Activated naive CD4-positive, alpha-beta T cell treated with anti-CD3 and anti-CD28 coated beads, Interleukin-2, amount 50 U/mL, for 16 hours (primary cell): Measurements from ENCODE around the gene ZNF500.

Experiments used
- DNase-seq: peaks from one replicate; pipeline ENCODE4 v3.0.0-alpha.2; 2020

The ZNF500 gene

DNA sequence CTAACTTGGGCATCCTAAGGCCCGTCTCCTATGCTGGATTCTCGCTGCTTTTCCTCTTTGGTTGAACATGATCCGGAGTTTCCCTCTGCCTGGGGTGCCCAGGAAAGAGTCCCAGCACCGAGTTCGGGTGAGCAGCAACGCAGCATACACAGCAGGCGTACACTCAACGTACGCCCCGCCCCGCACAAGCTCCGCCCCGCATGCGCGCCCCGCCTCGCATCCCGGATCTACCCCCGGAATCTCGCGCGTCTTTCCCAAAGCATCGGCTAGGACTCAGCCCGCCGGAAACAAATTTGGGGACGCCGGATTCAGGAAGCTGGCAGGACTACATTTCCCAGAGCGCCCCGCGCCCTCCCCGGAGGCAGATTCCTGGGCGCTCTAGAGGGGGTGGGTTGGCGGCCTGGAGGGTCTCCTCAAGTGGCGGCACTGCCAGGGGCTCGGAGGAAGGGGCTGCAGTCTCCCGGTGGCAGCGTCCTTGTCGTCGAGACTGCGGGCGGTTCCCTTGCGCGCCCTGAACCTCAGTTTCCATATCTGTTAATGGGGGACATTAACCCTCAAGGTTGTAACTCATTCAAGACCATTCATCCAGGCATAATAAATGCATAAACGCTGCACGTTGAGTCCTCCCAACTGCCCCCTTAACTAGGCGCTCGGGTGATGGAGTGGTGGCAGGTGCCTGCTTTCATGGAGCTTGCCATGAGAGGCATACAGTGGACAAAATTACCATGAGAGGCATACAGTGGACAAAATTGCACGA, 1.8 kb upstream of the ZNF500 start:
- DNase-seq, result peak; percentile 88

DNA sequence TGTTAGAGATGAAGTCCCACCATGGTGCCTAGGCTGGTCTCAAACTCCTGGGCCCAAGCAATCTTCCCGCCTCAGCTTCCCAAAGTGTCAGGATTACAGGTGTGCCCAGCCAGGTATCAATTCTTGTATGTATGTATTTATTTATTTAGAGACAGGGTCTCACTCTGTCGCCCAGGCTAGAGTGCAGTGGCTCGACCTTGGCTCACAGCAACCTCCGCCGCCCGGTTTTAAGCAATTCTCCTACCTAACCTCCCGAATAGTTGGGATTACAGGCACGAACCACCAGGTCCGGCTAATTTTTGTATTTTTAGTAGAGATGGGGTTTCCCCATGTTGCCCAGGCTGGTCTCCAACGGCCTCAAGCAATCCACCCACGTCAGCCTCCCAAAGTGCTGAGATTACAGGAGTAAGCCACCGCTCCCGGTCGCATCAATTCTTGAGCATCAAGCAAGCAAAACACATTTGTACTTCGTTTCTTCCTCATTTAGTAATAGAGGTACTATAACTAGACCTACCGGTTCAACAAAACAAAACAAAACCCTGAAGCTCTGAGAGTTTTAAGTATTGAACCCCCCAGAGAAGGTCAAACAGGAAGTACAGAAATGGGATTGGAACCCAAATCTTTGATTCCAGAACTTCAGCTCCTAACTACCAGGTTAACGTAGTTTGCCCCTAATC, 1.0 kb upstream of the ZNF500 start:
- no peak for DNase-seq

DNA sequence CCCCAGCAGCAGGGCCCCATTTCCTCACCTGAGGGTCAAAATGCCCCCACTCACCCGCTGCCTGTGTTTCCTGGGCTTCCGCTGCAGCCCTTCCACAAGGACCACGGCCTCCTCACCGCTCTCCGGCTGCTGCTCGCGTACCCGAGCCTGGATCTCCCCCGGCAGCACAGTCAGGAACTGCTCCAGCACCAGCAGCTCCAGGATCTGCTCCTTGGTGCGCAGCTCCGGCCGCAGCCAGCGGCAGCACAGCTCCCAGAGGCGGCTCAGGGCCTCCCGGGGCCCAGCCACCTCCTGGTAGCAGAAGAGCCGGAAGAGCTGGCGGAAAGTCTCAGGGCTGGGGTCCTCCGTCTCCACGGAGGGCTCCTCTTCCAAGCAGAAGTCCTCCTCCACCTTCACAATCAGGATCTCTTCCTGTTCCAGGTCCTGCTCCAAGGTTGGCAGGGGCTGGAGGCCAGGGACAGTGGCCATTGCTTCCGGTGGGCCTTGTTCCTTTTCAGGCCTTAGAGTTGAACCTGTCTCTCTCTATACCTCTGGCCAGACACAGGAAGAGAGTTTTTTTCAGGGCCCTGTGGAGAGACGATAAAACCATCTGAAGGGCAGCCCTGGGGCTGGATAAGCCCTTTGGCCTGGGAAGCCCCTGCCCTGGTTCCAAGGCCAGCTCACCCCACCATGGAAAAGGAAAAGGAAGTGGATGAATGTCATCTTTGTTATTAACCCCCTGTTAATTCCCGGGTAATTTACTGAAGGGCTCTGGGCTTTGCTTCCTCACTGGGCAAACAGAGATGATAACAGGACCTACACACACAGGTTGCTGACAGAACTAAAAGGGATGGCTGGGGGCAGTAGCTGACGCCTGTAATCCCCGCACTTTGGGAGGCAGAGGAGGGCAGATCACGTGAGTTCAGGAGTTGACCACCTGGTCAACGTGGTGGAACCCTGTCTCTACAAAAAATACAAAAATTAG, 1.2 kb downstream of the ZNF500 start:
- DNase-seq, result no peak

DNA sequence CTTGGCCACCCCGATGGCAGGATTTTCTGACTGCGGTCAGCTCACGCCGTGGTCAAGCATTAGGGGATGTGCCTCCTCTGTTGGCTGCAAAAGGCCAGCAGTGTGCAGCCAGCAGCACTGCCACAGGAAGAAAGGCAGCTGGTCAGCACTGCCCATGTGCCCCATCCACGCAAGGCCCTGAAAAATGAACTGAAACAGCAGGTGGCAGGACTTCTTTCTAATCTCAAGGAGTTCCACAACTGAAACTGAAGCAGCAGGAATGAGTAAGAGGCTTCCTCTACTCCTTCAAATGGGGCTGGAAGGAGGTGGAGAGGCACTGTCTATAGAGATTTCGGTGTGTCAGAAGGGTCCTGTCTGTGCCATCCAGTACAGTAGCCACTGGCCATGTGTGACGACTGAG, 3.2 kb downstream of the ZNF500 start:
- DNase-seq, result no peak

DNA sequence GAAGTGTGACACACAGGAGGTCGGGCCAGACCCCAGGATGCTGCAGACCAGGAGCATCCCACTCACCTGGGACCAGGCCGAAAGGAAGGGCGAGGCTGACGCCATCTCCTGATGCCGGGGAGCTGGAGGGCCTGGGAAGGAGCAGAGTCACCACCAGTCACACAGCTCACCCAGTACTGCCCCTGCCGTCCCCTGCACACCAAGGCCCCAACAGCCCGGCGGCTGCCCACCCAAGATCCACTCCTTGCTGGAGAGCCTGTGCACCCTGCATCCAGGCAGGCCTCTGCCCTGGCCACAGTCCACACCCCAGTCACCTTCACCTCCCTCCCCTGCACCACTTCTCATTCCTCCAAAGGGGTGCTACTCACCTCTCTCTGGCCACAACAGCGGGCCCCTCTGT, 4.8 kb downstream of the ZNF500 start:
- no peak for DNase-seq

DNA sequence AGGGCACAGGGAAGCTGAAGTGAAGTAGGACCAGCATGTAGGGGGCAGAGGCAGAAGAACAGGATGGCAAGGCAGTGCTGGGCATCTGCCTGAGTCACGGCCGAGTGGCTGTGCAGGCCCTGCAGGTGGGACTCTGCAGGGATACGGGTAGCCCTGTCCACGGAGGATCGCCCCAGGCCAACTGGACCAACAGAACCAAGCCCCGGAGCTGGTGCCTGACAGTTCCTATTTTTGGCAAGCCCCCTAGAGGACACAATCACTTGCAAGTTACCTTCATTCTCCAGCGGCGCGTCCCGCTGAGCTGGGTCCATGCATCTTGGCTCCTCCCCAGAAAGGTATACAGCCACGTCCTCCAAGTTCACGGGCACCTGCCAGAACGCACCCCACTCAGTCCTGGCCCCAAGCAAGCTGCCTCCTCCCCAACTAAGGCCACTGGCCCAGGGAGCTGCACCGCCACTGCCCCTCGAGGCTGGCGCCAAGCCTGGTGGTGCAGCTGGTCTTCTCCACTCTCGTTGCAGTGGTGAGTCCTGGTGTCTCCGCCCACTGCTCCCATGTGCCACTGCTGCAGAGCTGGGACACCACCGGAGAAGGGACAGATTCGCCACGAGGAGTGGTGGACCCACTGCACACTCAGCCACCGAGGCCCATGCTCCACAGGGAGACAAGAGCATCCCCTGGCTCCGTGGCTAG, 6.6 kb downstream of the ZNF500 start:
- DNase-seq, result no peak

DNA sequence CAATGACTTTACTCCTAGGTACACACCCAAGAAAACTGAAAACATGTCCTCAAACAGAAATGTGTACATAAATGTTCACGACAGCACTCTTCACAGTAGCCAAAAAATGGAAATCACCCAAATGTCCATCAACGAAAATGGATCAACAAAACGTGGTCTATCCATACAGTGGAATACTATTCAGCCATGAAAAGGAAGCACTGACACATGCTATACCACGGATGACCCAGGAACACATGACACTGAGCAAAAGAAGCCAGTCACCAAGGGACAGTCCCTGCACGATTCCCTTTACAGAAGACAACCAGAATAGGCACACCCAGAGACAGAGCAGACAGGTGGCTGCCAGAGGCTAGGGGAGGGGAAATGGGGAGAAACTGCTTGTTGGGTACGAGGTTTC, 11.3 kb downstream of the ZNF500 start:
- DNase-seq, result no peak

DNA sequence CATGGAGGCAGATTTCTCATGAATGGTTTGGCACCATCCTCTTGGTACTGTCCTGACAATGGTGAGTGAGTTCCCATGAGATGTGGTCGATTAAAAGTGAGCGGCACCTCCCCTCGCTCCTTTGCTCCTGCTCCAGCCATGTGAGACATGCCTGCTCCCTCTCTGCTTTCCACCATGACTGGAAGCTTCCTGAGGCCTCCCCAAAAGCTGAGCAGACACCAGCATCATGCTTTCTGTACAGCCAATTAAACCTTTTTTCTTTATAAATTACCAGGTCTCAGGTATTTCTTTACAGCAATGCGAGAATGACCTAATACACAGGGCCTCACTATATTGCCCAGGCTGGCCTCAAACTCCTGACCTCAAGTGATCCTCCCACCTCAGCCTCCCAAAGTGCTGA, 12.1 kb downstream of the ZNF500 start:
- no peak for DNase-seq

DNA sequence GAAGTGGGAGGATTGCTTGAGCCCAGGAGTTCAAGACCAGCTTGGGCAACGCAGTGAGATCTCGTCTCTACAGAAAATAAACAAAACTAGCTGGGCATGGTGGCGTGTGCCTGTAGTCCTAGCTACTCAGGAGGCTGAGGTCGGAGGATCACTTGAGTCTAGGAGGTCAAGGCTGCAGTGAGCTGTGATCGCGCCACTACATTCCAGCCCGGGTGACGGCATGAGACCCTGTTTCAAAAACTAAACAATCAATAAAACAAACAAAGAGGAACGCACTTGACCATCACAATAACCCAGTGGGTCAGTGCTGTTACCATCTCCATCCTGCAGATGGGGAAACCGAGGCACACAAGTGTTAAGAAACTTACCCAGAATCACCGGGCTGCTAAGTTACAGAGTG, 13.7 kb downstream of the ZNF500 start:
- DNase-seq, result no peak

DNA sequence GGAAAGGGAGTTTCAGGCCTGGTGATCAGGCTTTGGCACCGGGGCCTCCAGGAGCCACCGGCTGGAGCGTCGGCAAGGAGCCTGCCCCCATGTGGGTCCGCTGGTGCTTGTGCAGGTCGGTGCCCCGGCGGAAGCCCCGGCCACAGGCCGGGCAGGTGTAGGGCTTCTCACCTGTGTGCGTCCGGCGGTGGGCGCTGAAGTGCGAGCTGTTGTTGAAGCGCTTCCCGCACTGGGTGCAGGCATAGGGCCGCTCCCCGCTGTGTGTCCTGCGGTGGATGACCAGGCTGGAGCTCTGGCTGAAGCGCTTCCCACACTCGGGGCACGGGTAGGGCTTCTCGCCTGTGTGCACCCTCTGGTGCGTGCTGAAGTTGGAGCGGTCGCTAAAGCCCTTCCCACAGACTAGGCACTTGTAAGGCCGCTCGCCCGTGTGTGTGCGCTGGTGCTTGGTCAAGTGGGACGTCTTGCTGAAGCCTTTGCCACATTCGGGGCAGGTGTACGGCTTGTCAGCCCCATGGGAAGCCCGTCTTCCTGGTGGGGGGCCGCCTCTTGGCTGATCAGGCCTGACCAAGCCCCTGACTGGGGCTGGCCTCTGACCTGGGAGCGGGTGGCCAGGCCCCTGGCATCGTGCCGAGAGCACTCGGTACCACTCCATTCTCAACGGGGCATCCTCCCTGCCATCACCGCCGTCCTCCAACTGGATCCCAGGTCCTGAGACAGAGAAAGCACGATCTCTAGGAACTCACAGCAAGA, 14.4 kb downstream of the ZNF500 start:
- DNase-seq, result no peak

DNA sequence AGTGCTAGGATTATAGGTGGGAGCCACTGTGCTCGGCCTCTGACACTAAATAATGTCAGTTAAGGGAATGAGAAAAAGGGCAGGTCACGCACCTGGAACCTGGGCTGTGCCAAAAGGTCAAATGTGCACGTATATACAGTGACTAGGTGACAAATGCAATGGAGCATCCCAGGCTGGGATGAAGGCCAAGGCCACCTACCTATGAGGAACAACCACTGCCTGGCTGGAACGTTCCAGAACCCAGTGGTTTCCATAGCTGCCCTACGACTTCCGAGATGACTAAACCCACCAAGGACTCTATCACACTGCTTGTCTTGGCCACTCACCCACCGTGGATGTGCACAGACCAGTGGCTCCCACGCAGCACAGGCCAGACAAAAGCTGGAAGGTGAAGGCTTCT, 16.1 kb downstream of the ZNF500 start:
- DNase-seq, result no peak

DNA sequence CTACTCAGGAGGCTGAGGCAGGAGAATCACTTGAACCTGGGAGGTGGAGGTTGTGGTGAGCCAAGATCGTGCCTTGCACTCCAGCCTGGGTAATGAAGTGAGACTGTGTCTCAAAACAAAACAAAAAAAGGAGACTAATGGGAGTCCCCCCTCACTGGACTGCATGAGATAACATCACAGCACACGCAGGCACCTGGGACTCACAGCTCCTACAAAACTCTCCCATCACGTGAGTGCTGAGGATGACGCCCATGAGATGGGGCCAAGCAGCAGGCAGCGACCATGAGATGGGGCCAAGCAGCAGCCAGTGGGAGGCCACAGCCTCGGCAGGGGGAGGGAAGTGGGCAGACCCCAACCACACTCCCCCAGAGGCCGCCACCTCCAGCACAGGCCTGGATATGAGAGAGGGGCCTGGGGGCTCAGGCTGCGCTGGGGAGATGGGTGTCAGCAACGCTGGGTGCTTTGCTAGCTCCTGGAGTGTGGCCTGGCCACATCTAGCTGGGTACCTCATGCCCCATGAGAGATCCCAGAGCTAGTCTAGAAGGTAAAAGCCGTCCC, 17.2 kb downstream of the ZNF500 start:
- DNase-seq, result no peak

DNA sequence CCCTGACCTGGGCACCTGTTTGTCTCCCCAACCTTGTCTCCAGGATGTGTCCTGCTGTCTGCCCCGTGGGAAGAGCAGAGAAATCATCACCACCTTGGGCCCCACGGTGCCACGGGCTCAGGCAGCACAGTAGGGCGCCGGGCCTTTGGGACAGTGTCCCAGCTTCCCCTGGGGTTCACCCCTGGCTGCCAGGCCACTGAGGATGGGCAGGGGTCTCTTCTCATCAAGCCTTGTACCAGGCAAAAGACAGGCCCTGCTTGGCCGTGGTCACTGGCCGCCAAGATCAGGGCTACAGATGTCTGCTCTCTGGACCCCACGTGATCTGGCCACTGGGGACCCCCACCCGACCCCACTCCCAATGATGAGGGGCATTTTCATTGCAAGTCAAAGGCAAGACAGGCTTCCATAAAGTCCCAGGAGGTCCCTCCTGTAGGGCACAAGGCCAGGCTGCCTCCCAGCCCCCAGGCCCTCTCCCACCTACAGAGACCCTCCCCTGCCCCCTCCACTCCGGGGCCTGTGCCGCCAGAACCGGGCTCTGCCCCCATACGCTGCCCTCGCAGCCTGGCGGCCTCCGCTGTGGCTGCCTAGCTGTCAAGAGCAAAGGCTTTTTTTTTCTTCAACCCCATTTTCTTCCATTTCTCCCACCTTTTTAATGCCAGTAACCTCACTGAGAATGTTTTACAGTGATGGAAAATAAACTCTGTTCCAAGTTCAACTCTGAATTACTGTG, 18.1 kb downstream of the ZNF500 start:
- DNase-seq, result no peak

DNA sequence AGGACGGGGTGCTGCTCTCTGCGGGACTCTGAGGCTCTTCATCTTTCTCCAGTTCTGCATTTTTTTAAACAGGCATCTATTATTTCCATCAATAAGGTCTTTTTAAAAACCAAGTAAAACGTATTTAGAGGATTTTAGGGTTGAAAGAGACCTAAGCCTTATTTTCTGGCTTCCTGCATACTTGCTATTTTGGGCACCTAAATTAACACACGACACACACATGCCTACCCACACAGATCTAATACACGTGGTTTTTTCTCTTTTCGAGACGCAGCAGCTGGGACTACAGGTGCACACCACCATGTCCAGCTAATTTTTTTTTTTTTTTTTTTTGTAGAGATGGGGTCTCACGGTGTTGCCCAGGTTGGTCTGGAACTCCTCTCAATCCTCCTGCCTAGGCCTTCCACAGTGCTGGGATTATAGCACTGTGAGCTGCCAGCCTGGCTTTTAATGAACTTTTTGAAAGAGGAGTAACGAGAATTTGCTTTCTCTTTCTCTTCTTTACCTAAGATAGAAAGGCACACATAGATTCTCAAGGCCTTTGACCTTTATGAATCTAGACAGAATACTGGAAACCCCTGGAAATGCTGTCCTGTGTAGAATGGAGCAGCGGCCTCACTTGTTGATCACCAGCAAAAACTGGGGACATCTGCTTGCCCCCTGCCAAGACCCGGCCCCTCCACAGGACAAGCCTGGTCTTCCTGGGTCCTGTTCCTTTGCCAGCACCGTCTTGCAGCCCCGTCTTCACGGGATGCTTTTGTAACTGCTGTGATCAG, 18.9 kb downstream of the ZNF500 start:
- DNase-seq, result no peak

DNA sequence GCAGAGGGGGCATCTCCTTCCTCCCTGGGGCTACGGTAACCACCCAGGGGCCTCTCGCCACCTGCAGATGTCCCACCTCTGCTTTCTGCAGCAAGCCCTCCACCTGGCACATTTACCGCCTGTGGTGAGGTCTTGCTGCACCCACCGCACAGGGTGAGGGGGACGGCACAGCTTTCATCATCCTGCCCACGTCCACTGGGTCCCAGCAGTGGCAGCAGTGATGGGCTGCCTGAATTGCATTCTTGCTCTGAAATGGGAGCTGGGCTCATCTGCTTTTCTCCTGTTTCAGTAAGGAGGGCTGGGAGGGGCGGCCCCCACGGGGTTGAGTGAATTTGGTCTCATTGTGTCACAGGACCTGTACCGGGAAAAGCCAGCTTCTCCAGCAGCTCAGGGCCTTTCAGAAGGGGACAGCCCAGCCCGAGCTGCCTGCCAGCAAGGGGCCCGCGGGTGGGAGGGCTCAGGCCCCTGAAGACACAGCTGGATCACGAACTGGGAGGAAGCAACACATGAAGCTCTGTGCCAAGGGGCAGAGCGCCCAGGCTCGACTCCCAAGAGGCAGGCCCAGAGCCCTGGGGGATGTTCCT, 19.9 kb downstream of the ZNF500 start:
- no peak for DNase-seq

DNA sequence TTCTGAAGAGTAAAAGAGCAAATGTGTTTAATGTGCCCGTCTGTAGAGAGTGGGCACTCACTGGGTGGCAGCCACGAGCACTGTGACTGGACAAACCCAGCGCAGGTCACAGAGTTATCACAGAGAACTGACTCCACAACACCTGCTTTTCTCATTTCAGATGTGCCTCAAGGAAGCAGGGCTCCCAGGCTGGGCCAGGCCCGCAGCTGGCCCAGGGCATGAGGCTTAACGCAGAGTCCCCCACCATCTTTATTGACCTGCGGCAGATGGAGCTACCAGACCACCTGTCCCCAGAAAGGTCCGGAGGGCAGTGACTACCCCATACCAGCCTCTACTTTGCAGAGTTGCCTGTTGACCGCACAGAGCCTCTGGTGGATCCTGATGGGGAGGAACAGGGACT, 20.7 kb downstream of the ZNF500 start:
- no peak for DNase-seq

DNA sequence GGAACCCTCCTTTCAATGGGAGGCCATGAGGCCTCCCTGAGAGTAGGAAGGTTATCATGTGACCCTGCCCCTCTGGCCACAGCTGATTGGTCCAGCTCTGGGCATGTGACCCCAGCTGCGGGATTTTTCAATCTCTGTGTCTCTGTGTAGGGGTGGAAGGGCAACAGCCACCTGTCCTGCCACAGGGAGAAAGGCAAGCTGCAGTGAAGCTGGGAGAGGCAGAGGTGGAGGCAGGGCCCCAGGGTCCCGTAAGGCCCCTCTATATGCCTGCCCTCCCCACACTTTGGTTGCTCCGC, 21.7 kb downstream of the ZNF500 start:
- no peak for DNase-seq

DNA sequence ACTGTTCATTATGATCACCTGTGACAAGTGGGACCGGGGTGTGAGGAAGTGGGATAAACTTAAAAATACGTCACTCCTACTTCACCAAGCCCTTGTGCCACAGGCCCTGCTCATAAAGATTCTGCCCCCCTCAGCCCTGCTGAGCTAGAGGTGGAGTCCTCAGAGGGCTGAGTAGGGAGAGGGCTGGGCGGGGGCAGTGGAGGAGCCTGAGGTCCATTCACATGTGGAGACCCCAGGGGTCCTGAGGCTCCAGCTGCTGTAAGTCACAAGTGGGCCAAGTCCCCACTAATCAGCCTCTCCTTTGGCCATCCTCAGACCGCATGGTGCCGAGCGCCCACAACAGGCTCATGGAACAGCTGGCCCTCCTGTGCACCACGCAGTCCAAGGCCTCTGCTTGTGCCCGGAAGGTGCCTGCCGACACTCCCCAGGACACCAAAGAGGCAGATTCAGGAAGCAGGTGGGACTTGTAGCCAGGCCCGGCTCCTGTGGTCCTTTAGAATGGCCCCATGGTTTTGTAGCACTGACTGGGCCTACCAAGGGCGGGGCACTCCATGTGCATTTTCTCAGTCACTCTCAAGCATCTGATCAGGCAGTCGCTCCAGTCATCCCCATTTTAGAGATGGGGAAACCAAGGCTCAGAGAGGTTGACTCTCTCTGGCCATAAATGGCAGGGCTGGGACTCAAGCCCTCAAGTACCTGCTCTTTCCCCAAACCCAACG, 22.2 kb downstream of the ZNF500 start:
- no peak for DNase-seq

DNA sequence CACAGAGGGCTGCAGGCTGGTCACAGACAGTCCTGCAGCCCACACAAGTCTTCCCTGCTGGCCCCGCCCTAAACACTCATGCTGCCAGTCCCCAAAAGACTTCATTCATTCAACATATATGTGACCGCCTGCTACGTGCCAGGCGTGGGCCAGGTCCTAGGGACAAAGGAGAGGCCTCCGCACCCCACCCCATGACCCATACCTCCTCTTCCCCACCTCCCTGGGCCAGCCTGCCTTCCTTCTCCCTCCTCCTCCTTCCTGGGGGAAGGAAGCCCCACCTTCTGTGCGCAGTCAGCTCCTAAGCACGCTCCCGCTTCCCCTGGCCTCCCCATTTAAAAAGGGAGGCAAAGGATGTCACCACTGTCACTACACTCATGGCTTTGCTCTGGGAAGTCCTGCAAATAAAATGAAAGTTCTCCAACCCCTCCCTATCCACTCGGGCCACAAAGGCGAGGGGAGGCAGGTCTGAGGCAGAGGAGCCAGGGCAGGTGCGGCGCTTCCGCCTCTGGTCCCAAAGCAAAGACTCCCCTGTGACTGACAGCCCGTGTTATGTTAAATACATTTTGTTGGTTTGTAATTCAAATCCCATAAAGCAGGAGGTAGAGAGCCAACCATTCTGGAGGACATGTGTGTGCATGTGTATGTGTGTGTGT, 23.6 kb downstream of the ZNF500 start:
- no peak for DNase-seq
